Neural cell (in vitro differentiated cells): ENCODE measurements around the gene KIF13A. TPM values are rescaled to one million over a fixed set of nuclear protein-coding genes. Genes with fewer than 3 reads are reported as not detected.

ENCODE experiments used
- H2AFZ ChIP-seq: fragments of 200-600, 300-800 bp; sonication (generic), shearing (Covaris generic); 2 replicates; pipeline ENCODE4 v1.6.0; 2014; ENCODE audit warnings: low read depth, mild to moderate bottlenecking, antibody characterized with exemption, low read length, moderate library complexity
- H3F3A ChIP-seq: fragments of 200-600 bp; shearing (Covaris generic); 2 replicates; pipeline ENCODE4 v1.6.1; 2016; ENCODE audit warnings: mild to moderate bottlenecking, moderate library complexity, mixed read lengths, antibody characterized with exemption, low read length; ENCODE audit not compliant: insufficient read depth, poor library complexity, severe bottlenecking
- H3K27ac ChIP-seq: fragments of 200-600, 300-800 bp; sonication (generic), shearing (Covaris generic); 2 replicates; pipeline ENCODE4 v1.5.1; 2014; ENCODE audit warnings: mild to moderate bottlenecking, low read length, moderate library complexity
- H3K27me3 ChIP-seq: fragments of 300-800, 200-600 bp; sonication (generic), shearing (Covaris generic); 2 replicates; pipeline ENCODE4 v1.6.0; 2014; ENCODE audit warnings: mild to moderate bottlenecking, low read depth, low read length, moderate library complexity; ENCODE audit not compliant: insufficient read depth
- H3K36me3 ChIP-seq: fragments of 300-800, 200-600 bp; sonication (generic), shearing (Covaris generic); 2 replicates; pipeline ENCODE4 v1.5.1; 2014; ENCODE audit warnings: mild to moderate bottlenecking, antibody characterized with exemption, low read length, moderate library complexity; ENCODE audit not compliant: insufficient read depth
- H3K4me2 ChIP-seq: fragments of 300-800, 200-600 bp; sonication (generic), shearing (Covaris generic); 2 replicates; pipeline ENCODE4 v1.6.0; 2014; ENCODE audit warnings: mild to moderate bottlenecking, low read length
- H3K4me3 ChIP-seq: fragments of 300-800, 200-600 bp; sonication (generic), shearing (Covaris generic); 2 replicates; pipeline ENCODE4 v1.5.1; 2014; ENCODE audit warnings: mild to moderate bottlenecking, low read length, moderate library complexity
- H3K79me2 ChIP-seq: fragments of 200-600 bp; shearing (Covaris generic); replicated peaks from 2 replicates; pipeline ENCODE4 v1.6.0; 2014; ENCODE audit warnings: mild to moderate bottlenecking, low read length, moderate library complexity; ENCODE audit not compliant: insufficient read depth
- H3K9ac ChIP-seq: fragments of 300-800, 200-600 bp; sonication (generic), shearing (Covaris generic); 2 replicates; pipeline ENCODE4 v1.6.1; 2016; ENCODE audit warnings: mild to moderate bottlenecking, low read length, mixed read lengths
- H3K9me2 ChIP-seq: fragments of 200-600 bp; shearing (Covaris generic); 2 replicates; pipeline ENCODE4 v1.6.1; 2016; ENCODE audit warnings: mild to moderate bottlenecking, low read length, mixed read lengths; ENCODE audit not compliant: insufficient read depth
- H3K9me3 ChIP-seq: fragments of 200-600, 300-800 bp; sonication (generic), shearing (Covaris generic); 2 replicates; pipeline ENCODE4 v1.6.1; 2016; ENCODE audit warnings: mild to moderate bottlenecking, mixed run types, low read length, moderate library complexity, mixed read lengths
- H4K20me1 ChIP-seq: fragments of 200-600 bp; shearing (Covaris generic); 2 replicates; pipeline ENCODE4 v1.6.1; 2016; ENCODE audit warnings: mild to moderate bottlenecking, mixed run types; ENCODE audit not compliant: insufficient read depth
- EP300 ChIP-seq: fragments of 450-650 bp; conservative IDR thresholded peaks from 2 replicates; pipeline ENCODE4 v1.6.1; 2014; ENCODE audit warnings: antibody characterized with exemption, mild to moderate bottlenecking, moderate library complexity; ENCODE audit not compliant: poor library complexity, severe bottlenecking
- EZH2 ChIP-seq: fragments of 200-600, 300-800 bp; shearing (Covaris generic), sonication (generic); IDR thresholded peaks from 2 replicates; pipeline ENCODE4 v1.6.1; 2014; ENCODE audit warnings: antibody characterized with exemption, low read length, borderline replicate concordance, mild to moderate bottlenecking; ENCODE audit not compliant: insufficient read depth, poor library complexity, severe bottlenecking
- MXI1 ChIP-seq: fragments of 450-650 bp; conservative IDR thresholded peaks from 2 replicates; pipeline ENCODE4 v1.6.1; 2014; ENCODE audit warnings: antibody characterized with exemption, mild to moderate bottlenecking; ENCODE audit not compliant: poor library complexity, severe bottlenecking
- POLR2AphosphoS5 ChIP-seq: IDR thresholded peaks from 2 replicates; pipeline ENCODE4 v1.6.1; 2012
- RAD21 ChIP-seq: fragments of 450-650 bp; conservative IDR thresholded peaks from 2 replicates; pipeline ENCODE4 v1.6.1; 2014; ENCODE audit warnings: antibody characterized with exemption, mild to moderate bottlenecking, moderate library complexity
- SMC3 ChIP-seq: fragments of 450-650 bp; conservative IDR thresholded peaks from 2 replicates; pipeline ENCODE4 v1.6.1; 2014; ENCODE audit warnings: antibody characterized with exemption, mild to moderate bottlenecking, moderate library complexity; ENCODE audit not compliant: poor library complexity
- TAF1 ChIP-seq: IDR thresholded peaks from 2 replicates; pipeline ENCODE4 v1.6.1; 2012; ENCODE audit warnings: low read depth
- polyA plus RNA-seq: library from polyadenylated mRNA; depleted of rRNA; stranded (reverse); fragments of >200 nt; gene quantifications from 2 replicates; pipeline ENCODE4 v1.2.3, GENCODE V29; 2014
- TF ChIP-seq, protein P1 (sequence below): fragments of 450-650 bp; IDR thresholded peaks from 2 replicates; pipeline ENCODE4 v1.5.1; 2014; ENCODE audit warnings: antibody characterized with exemption, mild to moderate bottlenecking, moderate library complexity; ENCODE audit not compliant: poor library complexity, severe bottlenecking
- TF ChIP-seq, protein P2 (sequence below): IDR thresholded peaks from 2 replicates; pipeline ENCODE4 v1.6.1; 2012; ENCODE audit warnings: borderline replicate concordance

Gene KIF13A
- polyA plus RNA-seq, 1 donor from 2014 or later: 9.4 TPM

DNA sequence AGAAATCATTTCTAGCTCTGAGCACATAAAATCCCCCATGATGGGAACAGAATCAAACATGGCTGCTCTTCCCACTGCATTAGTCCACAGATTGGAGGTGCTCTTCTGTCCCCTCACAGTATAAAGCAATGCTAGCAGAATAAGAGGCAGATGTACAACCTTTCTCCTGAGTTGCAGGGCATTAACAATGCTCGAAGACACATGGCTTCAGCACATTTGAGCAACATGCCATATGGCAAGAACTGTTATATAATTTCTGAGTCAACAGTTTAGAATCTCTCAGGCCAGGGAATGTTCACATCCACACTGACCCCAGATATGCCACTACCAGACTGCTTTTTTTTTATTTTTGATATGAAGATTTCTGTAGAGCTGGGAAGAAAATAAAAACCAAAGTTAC lies 119.6 kb downstream of the KIF13A start:
- no peak overlapping the region for H3K4me2 ChIP-seq
- no peak overlapping the region for H2AFZ ChIP-seq
- no peaks in the 10 kb centered on the region for H3K36me3 ChIP-seq
- no peaks in the 10 kb centered on the region for H3K9me3 ChIP-seq
- no peaks in the 10 kb centered on the region for H3F3A ChIP-seq
- no peak overlapping the region for H3K27ac ChIP-seq
- no peaks in the 10 kb centered on the region for H4K20me1 ChIP-seq
- H3K9ac ChIP-seq: no peak overlapping the region
- no peaks in the 10 kb centered on the region for H3K27me3 ChIP-seq
- H3K4me3 ChIP-seq: no peak overlapping the region
- H3K9me2 ChIP-seq: no peaks in the 10 kb centered on the region
- H3K79me2 ChIP-seq: no peaks in the 10 kb centered on the region
- no peak for TF ChIP-seq TAF1
- no peak for TF ChIP-seq SMC3
- TF ChIP-seq MXI1: no peak
- TF ChIP-seq POLR2AphosphoS5: no peak
- TF ChIP-seq, protein P1, sequence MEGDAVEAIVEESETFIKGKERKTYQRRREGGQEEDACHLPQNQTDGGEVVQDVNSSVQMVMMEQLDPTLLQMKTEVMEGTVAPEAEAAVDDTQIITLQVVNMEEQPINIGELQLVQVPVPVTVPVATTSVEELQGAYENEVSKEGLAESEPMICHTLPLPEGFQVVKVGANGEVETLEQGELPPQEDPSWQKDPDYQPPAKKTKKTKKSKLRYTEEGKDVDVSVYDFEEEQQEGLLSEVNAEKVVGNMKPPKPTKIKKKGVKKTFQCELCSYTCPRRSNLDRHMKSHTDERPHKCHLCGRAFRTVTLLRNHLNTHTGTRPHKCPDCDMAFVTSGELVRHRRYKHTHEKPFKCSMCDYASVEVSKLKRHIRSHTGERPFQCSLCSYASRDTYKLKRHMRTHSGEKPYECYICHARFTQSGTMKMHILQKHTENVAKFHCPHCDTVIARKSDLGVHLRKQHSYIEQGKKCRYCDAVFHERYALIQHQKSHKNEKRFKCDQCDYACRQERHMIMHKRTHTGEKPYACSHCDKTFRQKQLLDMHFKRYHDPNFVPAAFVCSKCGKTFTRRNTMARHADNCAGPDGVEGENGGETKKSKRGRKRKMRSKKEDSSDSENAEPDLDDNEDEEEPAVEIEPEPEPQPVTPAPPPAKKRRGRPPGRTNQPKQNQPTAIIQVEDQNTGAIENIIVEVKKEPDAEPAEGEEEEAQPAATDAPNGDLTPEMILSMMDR: no peak
- TF ChIP-seq, protein P2, sequence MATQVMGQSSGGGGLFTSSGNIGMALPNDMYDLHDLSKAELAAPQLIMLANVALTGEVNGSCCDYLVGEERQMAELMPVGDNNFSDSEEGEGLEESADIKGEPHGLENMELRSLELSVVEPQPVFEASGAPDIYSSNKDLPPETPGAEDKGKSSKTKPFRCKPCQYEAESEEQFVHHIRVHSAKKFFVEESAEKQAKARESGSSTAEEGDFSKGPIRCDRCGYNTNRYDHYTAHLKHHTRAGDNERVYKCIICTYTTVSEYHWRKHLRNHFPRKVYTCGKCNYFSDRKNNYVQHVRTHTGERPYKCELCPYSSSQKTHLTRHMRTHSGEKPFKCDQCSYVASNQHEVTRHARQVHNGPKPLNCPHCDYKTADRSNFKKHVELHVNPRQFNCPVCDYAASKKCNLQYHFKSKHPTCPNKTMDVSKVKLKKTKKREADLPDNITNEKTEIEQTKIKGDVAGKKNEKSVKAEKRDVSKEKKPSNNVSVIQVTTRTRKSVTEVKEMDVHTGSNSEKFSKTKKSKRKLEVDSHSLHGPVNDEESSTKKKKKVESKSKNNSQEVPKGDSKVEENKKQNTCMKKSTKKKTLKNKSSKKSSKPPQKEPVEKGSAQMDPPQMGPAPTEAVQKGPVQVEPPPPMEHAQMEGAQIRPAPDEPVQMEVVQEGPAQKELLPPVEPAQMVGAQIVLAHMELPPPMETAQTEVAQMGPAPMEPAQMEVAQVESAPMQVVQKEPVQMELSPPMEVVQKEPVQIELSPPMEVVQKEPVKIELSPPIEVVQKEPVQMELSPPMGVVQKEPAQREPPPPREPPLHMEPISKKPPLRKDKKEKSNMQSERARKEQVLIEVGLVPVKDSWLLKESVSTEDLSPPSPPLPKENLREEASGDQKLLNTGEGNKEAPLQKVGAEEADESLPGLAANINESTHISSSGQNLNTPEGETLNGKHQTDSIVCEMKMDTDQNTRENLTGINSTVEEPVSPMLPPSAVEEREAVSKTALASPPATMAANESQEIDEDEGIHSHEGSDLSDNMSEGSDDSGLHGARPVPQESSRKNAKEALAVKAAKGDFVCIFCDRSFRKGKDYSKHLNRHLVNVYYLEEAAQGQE: no peak
- TF ChIP-seq EP300: no peak
- no peak for TF ChIP-seq RAD21
- TF ChIP-seq EZH2: no peak

DNA sequence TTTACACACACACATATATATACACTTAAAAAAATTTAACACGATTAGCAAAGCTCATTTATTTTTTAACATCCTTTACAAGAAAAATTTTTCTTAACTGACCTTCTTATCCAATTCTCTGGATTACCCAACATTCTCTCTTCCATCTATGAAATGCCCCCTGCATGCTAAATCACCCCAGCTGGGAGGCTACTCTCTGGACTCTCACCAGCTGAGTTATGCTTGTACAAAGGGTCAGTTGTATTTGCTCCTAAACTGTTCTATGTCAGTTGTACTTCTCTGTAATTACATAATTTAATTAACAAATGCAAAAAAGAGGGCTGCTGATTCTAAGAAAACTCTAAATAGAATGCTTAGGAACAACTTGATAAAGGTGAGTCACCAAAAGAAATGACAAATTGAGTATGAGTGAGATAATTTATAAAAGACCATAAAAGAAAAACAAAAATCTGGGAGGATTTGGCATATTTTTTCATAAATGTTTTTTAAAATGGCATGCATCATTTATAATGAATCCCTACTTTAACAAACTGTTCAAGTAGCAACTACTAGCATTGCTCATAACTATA lies 120.5 kb downstream of the KIF13A start:
- Histone ChIP-seq H3K79me2 (no peaks in the 10 kb centered on the region), H3K27ac (no peak overlapping the region), H3K36me3 (no peaks in the 10 kb centered on the region), H2AFZ (no peak overlapping the region), H3K9ac (no peak overlapping the region), H3K9me3 (no peaks in the 10 kb centered on the region), H3K4me2 (no peak overlapping the region), H3K27me3 (no peaks in the 10 kb centered on the region), H4K20me1 (no peaks in the 10 kb centered on the region), H3K9me2 (no peaks in the 10 kb centered on the region), H3F3A (no peaks in the 10 kb centered on the region), H3K4me3 (no peak overlapping the region)
- TF ChIP-seq MXI1 (no peak), POLR2AphosphoS5 (no peak), RAD21 (no peak), TAF1 (no peak), EP300 (no peak), SMC3 (no peak), EZH2 (no peak)
- TF ChIP-seq, protein P1: no peak
- TF ChIP-seq, protein P2: no peak
